ENCODE results near the gene HNRNPC. TPM values are rescaled to one million over a fixed set of nuclear protein-coding genes. Genes with fewer than 3 reads are reported as not detected.

The HNRNPC gene
- total and polyA plus RNA-seq, 10 of the 15 experiments (the other 5 are each of a cell fraction or from before 2014, with no cell fraction given) = 679 to 1,492 (median 1,262) TPM

DNA sequence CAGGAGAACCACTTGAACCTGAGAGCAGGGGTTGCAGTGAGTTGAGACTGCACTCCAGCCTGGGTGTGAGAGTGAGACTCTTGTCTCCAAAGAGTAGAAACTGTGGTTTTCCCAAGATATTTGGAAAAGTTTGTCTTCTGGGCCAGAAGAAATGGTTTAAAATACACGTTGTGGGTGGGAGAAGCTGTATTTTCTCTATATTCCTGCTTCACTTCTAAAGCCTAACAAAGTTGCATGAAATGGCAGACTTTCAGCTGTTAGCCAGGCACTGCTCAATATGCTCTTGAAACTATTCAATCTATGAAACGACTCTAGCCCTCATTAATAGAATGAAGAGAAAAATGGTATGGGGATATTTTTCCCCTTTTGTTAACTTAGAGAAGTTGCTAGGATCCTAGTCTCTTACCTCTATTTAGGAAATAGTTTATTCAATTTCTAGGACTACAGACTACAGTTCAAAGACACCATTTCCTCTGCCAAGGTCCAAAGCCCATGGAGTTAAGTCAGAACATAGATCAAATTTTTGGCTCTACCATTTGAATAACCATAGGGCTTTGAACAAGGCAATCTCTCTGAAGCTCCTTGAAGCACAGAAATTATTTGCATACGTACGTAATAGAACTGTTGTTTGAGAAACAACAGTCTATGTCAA is 64.1 kb downstream of the HNRNPC start:
- no peak for ATAC-seq
- RAD21 ChIA-PET (ENCODE audit: unreplicated experiment) = no interaction called here

More for the DNA sequence above, 64.1 kb downstream of the HNRNPC start:
- Histone ChIP-seq H3K4me3 (no peak overlapping the region), H2AFZ (ENCODE audit: control insufficient read depth, low read depth, low read length) (no peak overlapping the region), H3K79me2 (ENCODE audit: control insufficient read depth, insufficient read depth, low read length) (no peaks in the 10 kb centered on the region), H3K4me2 (ENCODE audit: control insufficient read depth, insufficient read depth) (no peak overlapping the region), H3K27me3 (replicated peaks in 1 of 2; ENCODE audit: control insufficient read depth in 2 of 2, insufficient read depth in 2 of 2, low read length in 1 of 2) (no peaks in the 10 kb centered on the region), H3K36me3 (ENCODE audit: control insufficient read depth in 2 of 2, insufficient read depth in 2 of 2, low read length in 1 of 2) (peaks cover 1 to 30% of the 10 kb centered on the region in 2 experiments), H3K9me3 (replicated peaks; ENCODE audit: control insufficient read depth, insufficient read depth, low read length) (no peaks in the 10 kb centered on the region), H4K20me1 (ENCODE audit: control insufficient read depth, insufficient read depth) (no peaks in the 10 kb centered on the region; the same call in 1 of the 2 replicates), H3K27ac (ENCODE audit: control insufficient read depth, insufficient read depth) (no peak overlapping the region), H3K9ac (ENCODE audit: control insufficient read depth, insufficient read depth, low read length) (no peak overlapping the region), H3K4me1 (ENCODE audit: control insufficient read depth, insufficient read depth, low read length) (no peaks in the 10 kb centered on the region)
- no TSS peak for BruUV-seq (replicated peaks)
- WGBS (ENCODE audit: insufficient coverage, insufficient replicate concordance, low lambda C conversion rate, missing lambda C conversion rate) = 77% methylated on average over 4 of the region's 4 CpGs
- CTCF ChIA-PET = interaction anchor here (0.8 kb wide), 1 partner anchor 17 kb away, joined by 3 read pairs; no protein-coding TSS in a partner anchor
- TF ChIP-seq NFIC (IDR thresholded peaks at IDR 0.05; ENCODE audit: low read depth, low read length) = peak; percentile 16; the same call in 1 of the 2 replicates
- peak; percentile 3 for TF ChIP-seq BCL3 (IDR thresholded peaks at IDR 0.05; ENCODE audit: borderline replicate concordance, insufficient read depth, low read depth, low read length, poor library complexity, severe bottlenecking)
- TF ChIP-seq ESRRA (IDR thresholded peaks at IDR 0.05; ENCODE audit: low read length) = no peak
- TF ChIP-seq ZBED1 (IDR thresholded peaks at IDR 0.05; ENCODE audit: borderline replicate concordance) = peak; percentile 28; the same call in 1 of the 2 replicates
- no peak for TF ChIP-seq REST (IDR thresholded peaks at IDR 0.05; ENCODE audit: low read depth, low read length)
- TF ChIP-seq MTA3 (IDR thresholded peaks at IDR 0.05; ENCODE audit: borderline replicate concordance, low read length) = peak; percentile 70; the same call in 1 of the 2 replicates
- FAIRE-seq (no peak), DNase-seq (ENCODE audit: low read depth, low spot score) (no peak)
- intact Hi-C loops (cut with micrococcal nuclease; ENCODE audit: unreplicated experiment) = no loop called here
- SMC1A ChIA-PET (ENCODE audit: uncharacterized antibody, unreplicated experiment) = no interaction called here
- in situ Hi-C loops (cut with MboI) = no loop called here
- POLR2A ChIA-PET = interaction anchor here (0.6 kb wide), 3 partner anchors 50 to 179 kb away, joined by 3 to 4 read pairs (median 4); partner anchors contain the start of gene TMEM253

All from GM12878 (cell line).